Measurements from ENCODE around the gene TRHDE. TPM values are rescaled to one million over a fixed set of nuclear protein-coding genes. Genes with fewer than 3 reads are reported as not detected.

Gene TRHDE
- total and polyA plus RNA-seq, 8 donors = 1.9 to 30.2 (median 17.9) TPM

- H3K4me1 ChIP-seq = no peaks in the 10 kb centered on the region
- intact Hi-C loops (cut with DNase I) = no loop called here
- H3K36me3 ChIP-seq = no peaks in the 10 kb centered on the region
- WGBS, 2 donors = 91 to 92% methylated on average over 2 of the region's 2 CpGs
- H3K4me3 ChIP-seq = no peak overlapping the region
- H3K27ac ChIP-seq = no peak overlapping the region
- TF ChIP-seq CTCF (IDR thresholded peaks at IDR 0.05) = no peak
- no peaks in the 10 kb centered on the region for H3K9me3 ChIP-seq
- H3K27me3 ChIP-seq = no peaks in the 10 kb centered on the region
- no peak for DNase-seq
- no peak for ATAC-seq
- no peak for FAIRE-seq
These were observed 333.8 kb downstream of the TRHDE start for GRCh38 chr12:72605975-72606374.

- no peaks in the 10 kb centered on the region for H3K36me3 ChIP-seq
- DNase-seq (no peak), FAIRE-seq (no peak), ATAC-seq (no peak)
- WGBS, 2 donors = 78 to 84% methylated on average over 10 of the region's 10 CpGs
- TF ChIP-seq CTCF (IDR thresholded peaks at IDR 0.05) = no peak
- H3K9me3 ChIP-seq = no peaks in the 10 kb centered on the region
- no peaks in the 10 kb centered on the region for H3K27me3 ChIP-seq
- H3K27ac ChIP-seq = no peak overlapping the region
- intact Hi-C loops (cut with DNase I) = no loop called here
- no peak overlapping the region for H3K4me3 ChIP-seq
- no peaks in the 10 kb centered on the region for H3K4me1 ChIP-seq
These were observed 338.2 kb downstream of the TRHDE start for GRCh38 chr12:72610342-72610741.

DNA sequence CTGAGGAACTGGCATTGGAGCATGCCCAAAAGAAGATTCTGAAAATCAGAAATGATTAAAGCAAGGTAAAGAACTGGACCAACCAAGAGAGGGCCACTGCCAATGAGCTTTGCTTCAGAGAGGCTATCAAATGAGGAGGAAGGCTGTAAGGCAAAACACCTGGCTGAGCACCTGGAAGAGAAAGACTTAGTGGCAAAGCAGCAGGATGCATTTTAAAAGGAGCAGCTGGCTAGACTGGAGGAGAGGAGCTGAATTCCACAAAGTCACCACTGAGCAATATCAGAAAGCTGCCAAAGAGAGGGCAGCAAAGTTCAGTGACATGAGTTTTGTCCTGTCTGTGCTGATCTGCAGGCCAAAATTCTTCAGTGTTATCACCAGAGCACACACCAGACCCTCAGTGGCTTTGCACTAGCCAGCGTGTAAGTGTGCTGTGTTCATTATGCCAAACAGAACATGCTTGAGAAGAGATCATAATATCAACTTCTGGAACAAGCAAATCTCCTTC, 338.7 kb downstream of the TRHDE start:
- intact Hi-C loops (cut with DNase I) = no loop called here
- ATAC-seq (no peak), FAIRE-seq (no peak), DNase-seq (no peak)
- H3K9me3 ChIP-seq = no peaks in the 10 kb centered on the region
- WGBS, 2 donors = 90 to 100% methylated on average over 1 of the region's 1 CpG
- no peaks in the 10 kb centered on the region for H3K36me3 ChIP-seq
- no peaks in the 10 kb centered on the region for H3K27me3 ChIP-seq
- H3K27ac ChIP-seq = no peak overlapping the region
- H3K4me3 ChIP-seq = no peak overlapping the region
- H3K4me1 ChIP-seq = no peaks in the 10 kb centered on the region
- no peak for TF ChIP-seq CTCF (IDR thresholded peaks at IDR 0.05)

- no peak for TF ChIP-seq CTCF (IDR thresholded peaks at IDR 0.05)
- Histone ChIP-seq H3K9me3 (no peaks in the 10 kb centered on the region), H3K4me3 (no peak overlapping the region), H3K36me3 (no peaks in the 10 kb centered on the region), H3K4me1 (no peaks in the 10 kb centered on the region), H3K27ac (no peak overlapping the region), H3K27me3 (no peaks in the 10 kb centered on the region)
- FAIRE-seq (no peak), DNase-seq (no peak), ATAC-seq (no peak)
- WGBS, 2 donors = 86 to 88% methylated on average over 2 of the region's 2 CpGs
- intact Hi-C loops (cut with DNase I) = no loop called here
These were observed 340.0 kb downstream of the TRHDE start for GRCh38 chr12:72612171-72612570.

- Histone ChIP-seq H3K4me3 (no peak overlapping the region), H3K36me3 (no peaks in the 10 kb centered on the region), H3K27me3 (no peaks in the 10 kb centered on the region), H3K9me3 (no peaks in the 10 kb centered on the region), H3K4me1 (peaks cover 0 to 9% (median 8%) of the 10 kb centered on the region in 3 donors), H3K27ac (no peak overlapping the region)
- 80 to 86% methylated on average over 6 of the region's 6 CpGs for WGBS, 2 donors
- DNase-seq (no peak), FAIRE-seq (no peak), ATAC-seq (no peak)
- intact Hi-C loops (cut with DNase I) = no loop called here
- TF ChIP-seq CTCF (IDR thresholded peaks at IDR 0.05) = no peak
These were observed 346.6 kb downstream of the TRHDE start for GRCh38 chr12:72618764-72619163.
